Lower leg skin (tissue), 3 donors: ENCODE measurements around the gene KCNA1.

Experiments
- POLR2A ChIP-seq, 2 donors: fragments of 450-650 bp; IDR thresholded peaks; one replicate each; pipeline ENCODE4 v1.6.1; 2016 to 2017; ENCODE audit warnings: antibody characterized with exemption in 2 of 2, mild to moderate bottlenecking in 1 of 2, moderate library complexity in 1 of 2
- TF ChIP-seq, protein P1 (sequence below), 3 donors: fragments of 450-650 bp; IDR thresholded peaks; one replicate each; pipeline ENCODE4 v1.5.1; 2016; ENCODE audit warnings: antibody characterized with exemption in 3 of 3, mild to moderate bottlenecking in 3 of 3, moderate library complexity in 2 of 3

DNA sequence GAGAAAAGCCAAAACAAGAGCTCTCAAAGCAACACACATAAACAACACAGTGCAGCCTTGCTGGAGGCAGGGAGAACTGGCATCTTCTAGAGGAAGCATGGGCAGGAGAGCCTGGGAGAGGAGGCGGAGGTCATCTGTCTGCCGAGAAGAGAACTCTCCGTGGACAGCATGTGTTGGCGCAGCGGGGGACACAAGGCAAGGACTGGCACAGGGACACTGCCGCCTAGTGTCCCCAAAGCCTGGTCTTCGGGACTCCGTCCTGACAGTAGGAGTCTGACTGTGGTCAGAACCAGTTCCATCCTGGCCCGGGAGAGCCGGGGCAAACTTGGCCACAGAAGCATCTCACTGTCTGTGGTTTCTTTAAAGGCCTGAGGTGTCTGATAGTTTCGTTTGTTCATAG lies 47.3 kb downstream of the KCNA1 start:
- TF ChIP-seq POLR2A (IDR thresholded peaks at IDR 0.05), result no peak
- TF ChIP-seq, protein P1, sequence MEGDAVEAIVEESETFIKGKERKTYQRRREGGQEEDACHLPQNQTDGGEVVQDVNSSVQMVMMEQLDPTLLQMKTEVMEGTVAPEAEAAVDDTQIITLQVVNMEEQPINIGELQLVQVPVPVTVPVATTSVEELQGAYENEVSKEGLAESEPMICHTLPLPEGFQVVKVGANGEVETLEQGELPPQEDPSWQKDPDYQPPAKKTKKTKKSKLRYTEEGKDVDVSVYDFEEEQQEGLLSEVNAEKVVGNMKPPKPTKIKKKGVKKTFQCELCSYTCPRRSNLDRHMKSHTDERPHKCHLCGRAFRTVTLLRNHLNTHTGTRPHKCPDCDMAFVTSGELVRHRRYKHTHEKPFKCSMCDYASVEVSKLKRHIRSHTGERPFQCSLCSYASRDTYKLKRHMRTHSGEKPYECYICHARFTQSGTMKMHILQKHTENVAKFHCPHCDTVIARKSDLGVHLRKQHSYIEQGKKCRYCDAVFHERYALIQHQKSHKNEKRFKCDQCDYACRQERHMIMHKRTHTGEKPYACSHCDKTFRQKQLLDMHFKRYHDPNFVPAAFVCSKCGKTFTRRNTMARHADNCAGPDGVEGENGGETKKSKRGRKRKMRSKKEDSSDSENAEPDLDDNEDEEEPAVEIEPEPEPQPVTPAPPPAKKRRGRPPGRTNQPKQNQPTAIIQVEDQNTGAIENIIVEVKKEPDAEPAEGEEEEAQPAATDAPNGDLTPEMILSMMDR (IDR thresholded peaks at IDR 0.05), result no peak
